Uterus (tissue), 4 donors: Measurements from ENCODE around the gene PLA2G2D. TPM values are rescaled to one million over a fixed set of nuclear protein-coding genes. Genes with fewer than 3 reads are reported as not detected.

Experiments used
- DNase-seq, 2 donors: peaks; one replicate each; pipeline ENCODE4 v3.0.0-alpha.2; 2019 to 2020
- H3K27ac ChIP-seq, 2 donors: fragments of 200-600 bp; sonication (generic); 1 replicate in 1 of 2; 2 replicates in 1 of 2; pipeline ENCODE4 v1.5.1; 2016 to 2018
- H3K27me3 ChIP-seq, 2 donors: fragments of 200-600 bp; sonication (generic); one replicate each; pipeline ENCODE4 v1.5.1; 2018 to 2019; ENCODE audit warnings: control low read depth in 1 of 2
- H3K36me3 ChIP-seq, 2 donors: fragments of 200-600 bp; sonication (generic); one replicate each; pipeline ENCODE4 v1.5.1; 2019; ENCODE audit warnings: control low read depth in 1 of 2
- H3K4me1 ChIP-seq, 2 donors: fragments of 200-600 bp; sonication (generic); one replicate each; pipeline ENCODE4 v1.5.1; 2018 to 2019; ENCODE audit warnings: control low read depth in 1 of 2
- H3K4me3 ChIP-seq, 2 donors: fragments of 200-600 bp; sonication (generic); 1 replicate in 1 of 2; 2 replicates in 1 of 2; pipeline ENCODE4 v1.5.1; 2018 to 2019; ENCODE audit warnings: mild to moderate bottlenecking in 1 of 2
- H3K9me3 ChIP-seq, 2 donors: fragments of 200-600 bp; sonication (generic); one replicate each; pipeline ENCODE4 v1.5.1; 2019; ENCODE audit warnings: control low read depth in 1 of 2
- CTCF ChIP-seq, 4 experiments: fragments of 200-600 bp in 2 of 4; fragments of 450-650 bp in 2 of 4; sonication (generic) in 2 of 4; IDR thresholded peaks; one replicate each; pipeline ENCODE4 v1.5.1; 2016 to 2019; ENCODE audit warnings: antibody characterized with exemption in 4 of 4, mild to moderate bottlenecking in 2 of 4, moderate library complexity in 1 of 4
- POLR2A ChIP-seq, 2 donors: fragments of 450-650 bp; IDR thresholded peaks; one replicate each; pipeline ENCODE4 v1.6.1; 2016; ENCODE audit warnings: antibody characterized with exemption in 2 of 2, mild to moderate bottlenecking in 1 of 2, moderate library complexity in 1 of 2
- intact Hi-C: fragments of 100-400 bp; cut with DNase I; formaldehyde crosslinking; loops from one replicate; pipeline ENCODE4 v1.15.1; 2023; ENCODE audit warnings: low total_unique reads
- total RNA-seq, 4 donors: library from RNA; depleted of rRNA in 3 of 4; stranded (reverse); fragments of >200 nt in 3 of 4; gene quantifications; one replicate each; pipeline versions ENCODE4 v1.1.0 to v1.2.4, GENCODE V29; 2014 to 2023
- donor health status: DM: yes; HTN: yes; CAD: no.

The PLA2G2D gene
- total RNA-seq, 4 donors from 2014 or later = not detected

- H3K9me3 ChIP-seq = no peaks in the 10 kb centered on the region
- DNase-seq = no peak
- H3K4me3 ChIP-seq = no peak overlapping the region
- no peaks in the 10 kb centered on the region for H3K36me3 ChIP-seq
- H3K27ac ChIP-seq = no peak overlapping the region
- no peaks in the 10 kb centered on the region for H3K27me3 ChIP-seq
- intact Hi-C loops = no loop called here
- no peak for TF ChIP-seq CTCF (IDR thresholded peaks at IDR 0.05)
- TF ChIP-seq POLR2A (IDR thresholded peaks at IDR 0.05) = no peak
- H3K4me1 ChIP-seq = no peaks in the 10 kb centered on the region
Measured at GRCh38 chr1:20076710-20077461, 42.5 kb downstream of the PLA2G2D start.

DNA sequence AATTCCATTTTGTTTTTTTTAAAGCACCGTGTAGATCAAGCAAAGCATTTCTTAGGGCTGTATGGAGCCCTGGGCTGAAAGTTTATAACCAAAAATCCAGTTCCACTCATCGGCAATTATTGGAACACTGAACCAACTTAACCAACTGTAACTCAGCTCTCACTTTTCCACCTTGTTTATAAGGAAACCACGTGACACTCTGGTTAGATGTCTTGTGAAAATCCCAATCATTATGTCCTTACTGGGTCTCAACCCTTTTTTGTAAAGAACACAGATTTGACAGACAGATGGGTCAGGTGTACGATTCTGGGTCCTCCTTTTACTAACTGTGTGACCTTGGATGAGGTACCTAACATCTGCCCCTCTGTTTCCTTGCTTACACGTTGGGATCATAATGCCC, 43.1 kb downstream of the PLA2G2D start:
- H3K27me3 ChIP-seq = no peaks in the 10 kb centered on the region
- H3K27ac ChIP-seq = no peak overlapping the region
- H3K4me1 ChIP-seq = no peaks in the 10 kb centered on the region
- intact Hi-C loops = no loop called here
- H3K9me3 ChIP-seq = no peaks in the 10 kb centered on the region
- H3K36me3 ChIP-seq = no peaks in the 10 kb centered on the region
- no peak for TF ChIP-seq CTCF (IDR thresholded peaks at IDR 0.05)
- no peak for DNase-seq
- no peak overlapping the region for H3K4me3 ChIP-seq

DNA sequence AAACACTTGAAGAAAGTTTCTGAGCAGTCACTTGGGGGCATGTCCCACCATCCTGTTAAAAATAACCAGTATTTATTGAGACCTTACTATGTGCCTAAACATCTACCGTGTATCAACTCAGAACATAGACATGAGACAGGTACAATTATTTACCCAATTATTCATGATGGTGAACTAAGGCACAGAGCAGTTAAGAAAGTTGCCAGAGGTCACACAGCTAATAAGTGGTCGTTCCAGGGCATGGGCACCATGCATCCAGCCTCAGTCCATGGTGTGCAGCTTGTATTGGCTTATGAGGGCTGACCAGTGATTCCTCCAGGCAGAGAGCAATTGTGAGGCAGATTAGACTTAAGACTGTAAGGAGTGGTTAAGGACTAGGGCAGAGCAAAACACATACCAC, 44.0 kb downstream of the PLA2G2D start:
- intact Hi-C loops = no loop called here
- H3K27me3 ChIP-seq = no peaks in the 10 kb centered on the region
- H3K36me3 ChIP-seq = no peaks in the 10 kb centered on the region
- DNase-seq = no peak
- no peak overlapping the region for H3K4me3 ChIP-seq
- H3K27ac ChIP-seq = no peak overlapping the region
- no peaks in the 10 kb centered on the region for H3K4me1 ChIP-seq
- H3K9me3 ChIP-seq = no peaks in the 10 kb centered on the region
- TF ChIP-seq CTCF (IDR thresholded peaks at IDR 0.05) (no peak), POLR2A (IDR thresholded peaks at IDR 0.05) (no peak)

GRCh38 chr1:20074725-20075171, 44.6 kb downstream of the PLA2G2D start:
- Histone ChIP-seq H3K4me3 (no peak overlapping the region), H3K36me3 (no peaks in the 10 kb centered on the region), H3K27me3 (no peaks in the 10 kb centered on the region), H3K27ac (no peak overlapping the region), H3K4me1 (no peaks in the 10 kb centered on the region), H3K9me3 (no peaks in the 10 kb centered on the region)
- no peak for DNase-seq
- intact Hi-C loops = no loop called here
- TF ChIP-seq POLR2A (IDR thresholded peaks at IDR 0.05) (no peak), CTCF (IDR thresholded peaks at IDR 0.05) (no peak)

- Histone ChIP-seq H3K9me3 (no peaks in the 10 kb centered on the region), H3K27ac (no peak overlapping the region), H3K4me3 (no peak overlapping the region), H3K36me3 (no peaks in the 10 kb centered on the region), H3K4me1 (no peaks in the 10 kb centered on the region), H3K27me3 (no peaks in the 10 kb centered on the region)
- intact Hi-C loops = no loop called here
- no peak for DNase-seq
- TF ChIP-seq POLR2A (IDR thresholded peaks at IDR 0.05) (no peak), CTCF (IDR thresholded peaks at IDR 0.05) (no peak)
Measured at GRCh38 chr1:20074055-20074724, 45.1 kb downstream of the PLA2G2D start.
